Ovary (tissue), 3 donors: Measurements from ENCODE around the gene SUSD2.

Experiments
- EP300 ChIP-seq: sonication (generic); formaldehyde crosslinking; IDR thresholded peaks from one replicate; pipeline ENCODE4 v1.6.1; 2017; ENCODE audit warnings: antibody characterized with exemption
- POLR2A ChIP-seq: fragments of 450-650 bp; IDR thresholded peaks from one replicate; pipeline ENCODE4 v1.6.1; 2017; ENCODE audit warnings: antibody characterized with exemption, mild to moderate bottlenecking, moderate library complexity
- TF ChIP-seq, protein P1 (sequence below), 3 donors: fragments of 450-650 bp in 2 of 3; fragments of 200-600 bp in 1 of 3; IDR thresholded peaks; one replicate each; pipeline versions ENCODE4 v1.5.1 to v1.8.0; 2016 to 2022; ENCODE audit warnings: antibody characterized with exemption in 3 of 3, mild to moderate bottlenecking in 1 of 3
- donor health status: DM: no; HTN: no; CAD: no.

DNA sequence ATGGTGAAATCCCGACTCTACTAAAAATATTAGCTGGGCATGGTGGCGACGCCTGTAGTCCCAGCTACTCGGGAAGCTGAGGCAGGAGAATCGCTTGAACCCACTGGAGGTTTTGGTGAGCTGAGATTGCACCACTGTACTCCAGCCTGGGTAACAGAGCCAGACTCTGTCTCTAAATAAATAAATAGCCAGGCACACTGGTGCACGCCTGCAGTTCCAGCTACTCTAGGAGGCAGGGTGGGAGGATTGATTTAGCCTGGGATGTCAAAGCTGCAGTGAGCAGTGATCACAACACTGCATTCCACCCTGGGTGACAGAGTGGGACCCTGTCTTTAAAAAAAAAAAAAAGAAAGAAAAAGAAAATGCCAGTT is 17.4 kb downstream of the SUSD2 start:
- TF ChIP-seq, protein P1, sequence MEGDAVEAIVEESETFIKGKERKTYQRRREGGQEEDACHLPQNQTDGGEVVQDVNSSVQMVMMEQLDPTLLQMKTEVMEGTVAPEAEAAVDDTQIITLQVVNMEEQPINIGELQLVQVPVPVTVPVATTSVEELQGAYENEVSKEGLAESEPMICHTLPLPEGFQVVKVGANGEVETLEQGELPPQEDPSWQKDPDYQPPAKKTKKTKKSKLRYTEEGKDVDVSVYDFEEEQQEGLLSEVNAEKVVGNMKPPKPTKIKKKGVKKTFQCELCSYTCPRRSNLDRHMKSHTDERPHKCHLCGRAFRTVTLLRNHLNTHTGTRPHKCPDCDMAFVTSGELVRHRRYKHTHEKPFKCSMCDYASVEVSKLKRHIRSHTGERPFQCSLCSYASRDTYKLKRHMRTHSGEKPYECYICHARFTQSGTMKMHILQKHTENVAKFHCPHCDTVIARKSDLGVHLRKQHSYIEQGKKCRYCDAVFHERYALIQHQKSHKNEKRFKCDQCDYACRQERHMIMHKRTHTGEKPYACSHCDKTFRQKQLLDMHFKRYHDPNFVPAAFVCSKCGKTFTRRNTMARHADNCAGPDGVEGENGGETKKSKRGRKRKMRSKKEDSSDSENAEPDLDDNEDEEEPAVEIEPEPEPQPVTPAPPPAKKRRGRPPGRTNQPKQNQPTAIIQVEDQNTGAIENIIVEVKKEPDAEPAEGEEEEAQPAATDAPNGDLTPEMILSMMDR (IDR thresholded peaks at IDR 0.05), result no peak
- TF ChIP-seq POLR2A (no peak), EP300 (no peak)
